ENCODE results near the gene OSBPL8.

OSBPL8 gene

DNA sequence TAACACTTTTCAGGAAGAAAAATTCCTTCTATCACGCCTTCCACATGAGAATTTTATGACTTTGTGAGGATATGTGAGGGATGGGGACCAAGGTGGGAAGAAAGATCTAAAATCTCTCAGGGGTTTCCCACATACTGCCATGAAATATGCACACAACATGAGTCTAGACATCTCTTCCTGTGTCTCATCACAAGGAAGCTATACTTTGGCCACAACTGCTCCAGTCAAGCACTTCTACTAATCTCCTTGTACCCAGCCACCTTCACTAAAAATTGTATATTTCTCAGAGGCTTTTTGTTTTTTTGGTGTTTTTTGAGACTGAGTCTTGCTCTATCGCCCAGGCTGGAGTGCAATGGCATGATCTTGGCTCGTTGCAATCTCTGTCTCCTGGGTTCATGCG lies 3.2 kb downstream of the OSBPL8 start:
- DNase-seq (ENCODE audit: low spot score) = no peak

DNA sequence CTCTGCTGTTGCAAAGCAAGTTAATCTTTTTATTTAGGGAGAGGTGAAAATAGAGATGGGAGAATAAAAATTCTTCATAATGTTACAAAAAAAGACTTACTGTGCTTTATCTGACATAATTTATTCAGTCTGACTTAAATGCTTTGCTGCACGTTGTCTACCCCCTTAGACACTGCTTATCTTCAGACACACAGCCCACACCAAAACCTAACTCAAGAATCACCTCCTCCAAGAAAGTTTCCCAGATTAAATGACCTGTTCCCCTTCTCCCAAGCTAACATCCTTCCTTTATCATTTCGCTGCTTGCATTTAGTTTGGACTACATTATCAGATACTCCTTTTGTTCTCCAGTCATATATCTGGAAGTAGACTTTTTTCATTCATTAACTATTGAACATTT lies 3.8 kb downstream of the OSBPL8 start:
- no peak for DNase-seq (ENCODE audit: low spot score)

DNA sequence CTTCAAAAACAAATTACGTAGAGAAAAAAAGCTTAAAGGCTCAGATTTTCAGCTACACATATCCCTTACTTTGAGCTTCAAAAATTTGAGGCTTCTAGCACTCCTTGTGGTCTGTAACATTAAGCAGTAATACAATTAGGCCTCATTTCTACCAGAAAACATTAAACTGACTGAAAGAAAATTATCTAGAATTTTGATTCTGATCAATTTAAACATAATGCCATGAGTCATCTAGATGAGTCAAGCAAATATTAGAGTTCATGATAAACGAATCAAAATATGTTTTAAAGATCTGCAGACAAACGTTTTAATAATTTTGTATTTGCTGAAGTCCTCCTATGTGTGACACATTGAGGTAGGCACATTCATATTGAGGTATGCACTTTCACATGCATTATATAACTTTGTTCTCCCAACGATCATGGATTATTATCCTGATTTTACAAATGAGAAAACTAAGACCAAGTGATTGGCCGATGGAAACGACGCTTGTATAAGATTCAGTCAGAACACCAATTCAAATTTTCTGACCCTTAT lies 4.3 kb downstream of the OSBPL8 start:
- no peak for DNase-seq (ENCODE audit: low spot score)

DNA sequence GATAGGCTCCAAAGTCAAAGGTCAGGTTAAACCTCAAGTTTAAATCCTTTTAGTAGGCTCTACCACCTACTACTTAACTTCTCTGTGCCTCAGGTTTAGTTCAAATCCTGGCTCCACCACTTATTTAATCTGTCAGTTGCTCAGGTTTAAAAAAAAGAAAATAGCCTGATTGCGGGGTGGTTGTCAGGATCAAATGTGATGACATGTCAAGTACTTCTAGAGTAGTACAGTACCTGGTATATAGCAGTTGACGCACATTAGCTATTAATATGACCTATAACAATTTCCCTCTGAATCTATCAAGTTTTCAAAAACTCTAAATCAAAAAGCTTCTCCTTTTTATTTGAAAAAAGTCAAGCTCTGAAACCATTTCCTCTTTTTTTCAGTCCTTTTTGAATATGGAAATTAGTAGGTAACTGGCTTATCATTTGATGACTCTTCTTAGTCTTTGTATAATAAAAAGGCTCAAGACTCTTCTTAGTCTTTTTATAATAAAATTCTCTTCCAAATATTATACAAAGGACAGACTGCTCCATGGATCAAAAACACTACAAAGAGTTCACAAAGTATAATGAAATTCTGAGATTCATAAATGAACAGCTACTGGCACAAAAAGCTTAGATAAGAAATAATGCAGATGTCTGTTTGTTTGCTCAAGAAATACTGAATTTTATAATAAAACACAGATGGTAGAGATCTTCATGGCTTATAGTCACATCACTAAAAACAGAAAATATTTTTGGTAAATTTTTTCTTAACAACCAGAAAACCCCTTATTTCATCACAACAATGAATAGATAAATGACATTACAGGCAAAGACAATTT lies 5.0 kb downstream of the OSBPL8 start:
- no peak for DNase-seq (ENCODE audit: low spot score)

DNA sequence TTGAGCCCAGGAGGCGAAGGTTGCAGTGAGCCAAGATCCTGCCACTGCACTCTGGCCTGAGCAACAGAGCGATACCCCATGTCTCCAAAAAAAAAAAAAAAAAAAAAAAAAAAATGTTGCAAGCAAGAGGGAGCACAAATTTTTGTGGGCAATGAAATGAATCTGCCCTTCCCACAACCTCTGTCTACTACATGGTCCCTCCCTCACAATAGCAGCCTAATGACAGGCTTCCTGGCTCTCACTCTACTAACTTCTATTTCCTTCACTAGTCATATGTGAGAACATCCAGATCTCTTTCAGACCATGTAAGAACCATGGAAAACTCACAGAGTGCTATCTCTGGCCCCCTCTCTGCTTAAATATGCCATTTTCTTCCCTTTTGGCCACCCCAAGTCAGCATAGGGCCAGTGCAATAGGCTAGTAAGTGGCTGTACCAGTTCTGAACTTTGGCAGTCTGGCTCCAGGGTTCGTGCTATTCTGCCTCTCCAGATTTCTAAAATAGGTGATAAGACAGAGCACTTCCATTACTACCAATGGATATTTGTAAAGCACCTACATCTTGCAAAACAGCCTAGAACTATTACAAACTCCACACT lies 7.1 kb downstream of the OSBPL8 start:
- no peak for DNase-seq (ENCODE audit: low spot score)

DNA sequence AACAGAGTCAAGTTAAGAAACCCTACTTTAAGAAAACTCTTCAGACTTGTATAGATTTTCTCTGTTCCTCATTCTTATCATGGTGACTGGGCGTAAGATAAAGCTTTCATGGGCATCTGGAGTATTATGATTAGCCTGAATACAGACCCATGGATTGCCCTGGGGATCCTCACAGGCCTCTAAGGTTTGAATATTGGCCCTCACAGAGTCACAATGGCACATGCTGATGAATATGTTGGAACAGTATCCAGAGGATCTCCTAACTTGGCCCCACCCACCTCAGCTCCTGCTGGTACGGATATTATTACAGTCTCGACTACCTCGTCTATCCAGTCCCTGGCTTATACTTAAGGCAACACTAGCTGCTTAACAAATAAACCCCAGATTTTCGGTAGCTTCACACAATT lies 8.1 kb downstream of the OSBPL8 start:
- no peak for DNase-seq (ENCODE audit: low spot score)

DNA sequence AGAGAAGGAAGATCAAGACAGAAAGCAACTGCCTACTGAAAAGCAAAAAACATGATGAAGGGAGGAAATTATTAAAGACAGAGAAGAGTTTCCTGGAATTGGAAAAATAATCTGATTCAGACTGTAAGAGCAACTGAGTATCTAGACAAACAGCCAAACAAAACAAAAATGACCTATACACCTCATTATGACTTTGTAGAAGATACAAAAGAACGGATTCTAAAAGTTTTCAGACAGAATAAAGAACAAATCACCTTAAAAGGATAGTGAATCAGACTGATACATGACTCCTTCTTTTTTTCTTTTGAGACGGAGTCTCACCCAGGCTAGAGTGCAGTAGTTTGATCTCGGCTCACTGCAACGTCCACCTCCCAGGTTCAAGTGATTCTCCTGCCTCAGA lies 10.4 kb downstream of the OSBPL8 start:
- DNase-seq (ENCODE audit: low spot score) = no peak

DNA sequence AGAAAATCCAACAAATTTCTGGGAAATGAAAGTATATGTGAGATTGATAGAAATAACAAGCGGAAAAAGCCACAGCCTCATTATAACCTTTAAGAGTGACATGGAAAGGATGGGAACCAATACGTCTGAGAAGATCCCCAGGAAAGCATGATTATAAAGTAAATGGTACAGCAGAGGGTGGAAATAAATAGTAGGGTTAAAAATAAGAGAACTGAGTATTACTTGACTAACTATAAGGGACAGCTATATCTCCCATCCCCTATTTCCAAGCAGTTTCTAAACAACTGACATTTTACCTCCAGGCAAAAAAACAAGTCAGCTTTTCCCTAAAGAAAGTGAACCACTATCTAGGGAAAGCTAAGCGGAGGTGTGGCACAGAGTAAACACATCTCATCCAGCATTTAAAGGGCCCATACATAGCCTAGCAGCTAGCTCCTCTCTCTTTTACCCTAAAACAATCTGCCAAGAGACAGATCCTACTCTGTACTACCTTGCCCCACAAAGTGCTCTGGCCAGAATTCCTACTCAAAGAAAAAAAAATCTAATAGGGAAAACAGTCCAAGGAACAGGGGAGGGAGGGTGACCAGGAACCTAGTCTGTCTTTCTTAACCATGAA lies 11.2 kb downstream of the OSBPL8 start:
- no peak for DNase-seq (ENCODE audit: low spot score)

DNA sequence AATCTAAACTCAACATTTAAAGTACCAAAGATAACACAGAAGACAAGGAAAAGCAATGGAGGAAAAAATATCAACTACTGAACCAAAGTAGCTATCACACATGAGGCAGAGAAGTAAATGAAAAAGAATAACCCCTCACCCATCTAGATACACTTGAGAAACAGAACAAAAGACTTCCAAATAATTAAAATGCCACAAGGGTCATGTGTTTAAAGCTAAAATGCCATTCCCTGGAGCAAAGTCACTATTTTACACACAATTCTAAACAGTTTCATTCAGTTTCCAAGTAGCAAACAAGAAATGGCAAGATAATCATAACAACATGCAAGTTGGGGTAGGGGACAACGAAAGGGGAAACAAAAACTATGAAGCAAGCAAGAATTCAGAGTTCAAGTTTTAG lies 12.0 kb downstream of the OSBPL8 start:
- no peak for DNase-seq (ENCODE audit: low spot score)

DNA sequence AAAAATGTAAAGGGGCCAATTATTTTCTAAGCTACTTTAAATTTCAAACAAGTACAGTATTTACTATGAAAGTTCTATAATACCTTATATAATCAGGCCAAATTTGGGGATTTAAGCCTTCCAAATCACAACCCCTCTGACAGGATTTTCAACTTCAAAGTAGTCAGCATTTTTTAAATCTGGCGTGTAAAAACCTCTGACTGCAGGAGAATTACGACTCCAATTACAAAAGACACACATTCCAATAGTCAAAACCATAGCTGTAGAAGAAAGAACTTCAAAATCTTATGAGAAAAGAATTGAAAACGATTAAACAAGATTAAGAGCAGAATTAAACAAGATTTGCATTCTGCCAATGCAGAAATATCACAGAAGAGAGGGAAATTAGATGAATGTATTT lies 12.7 kb downstream of the OSBPL8 start:
- no peak for DNase-seq (ENCODE audit: low spot score)

DNA sequence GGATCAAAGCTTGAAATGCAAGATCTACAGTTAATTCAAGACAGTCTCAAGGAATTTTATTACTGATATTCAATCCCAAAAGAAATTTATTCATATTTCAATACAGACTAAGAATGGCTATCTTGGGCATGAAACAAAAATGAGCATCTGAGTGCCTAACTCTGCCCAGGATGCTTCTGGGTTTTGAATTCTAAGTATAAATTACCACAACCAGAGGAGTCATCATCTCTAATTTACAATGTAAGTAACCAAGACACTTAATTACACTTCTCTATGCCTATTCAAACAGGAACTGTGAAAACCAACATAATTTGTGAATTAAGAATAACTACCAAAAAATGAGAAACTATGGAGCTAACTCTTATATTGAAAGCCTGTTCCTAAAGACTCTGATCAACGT lies 14.1 kb downstream of the OSBPL8 start:
- no peak for DNase-seq (ENCODE audit: low spot score)

DNA sequence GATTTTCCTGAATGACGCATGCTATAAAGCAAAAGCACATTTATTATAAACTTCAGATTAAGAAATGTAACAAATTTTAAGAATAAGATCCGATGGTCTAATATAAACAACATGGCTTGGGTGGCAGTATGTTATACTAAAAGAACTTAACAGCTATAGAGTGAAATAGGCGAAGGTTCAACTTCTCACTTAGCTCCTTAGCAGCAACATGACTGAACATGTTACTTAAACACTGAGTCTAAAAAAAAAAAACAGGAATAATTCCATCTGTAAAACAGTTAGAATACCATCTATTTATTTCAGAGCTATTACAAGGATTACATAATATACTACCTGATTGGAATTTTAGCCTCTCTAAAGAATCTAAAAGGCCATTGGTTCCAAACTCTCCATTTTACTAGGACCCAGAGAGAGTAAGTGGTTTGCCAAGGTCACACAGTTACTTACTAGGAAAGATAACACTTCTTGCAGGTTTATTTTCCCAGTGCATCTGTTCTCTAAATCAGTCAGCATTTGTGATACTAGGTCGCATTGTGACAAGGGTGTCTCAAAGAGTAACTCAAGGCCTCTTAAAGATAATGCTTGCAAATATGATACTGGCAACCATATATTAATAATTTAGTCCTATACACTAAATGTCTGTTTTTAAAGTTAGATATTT lies 14.8 kb downstream of the OSBPL8 start:
- no peak for DNase-seq (ENCODE audit: low spot score)

DNA sequence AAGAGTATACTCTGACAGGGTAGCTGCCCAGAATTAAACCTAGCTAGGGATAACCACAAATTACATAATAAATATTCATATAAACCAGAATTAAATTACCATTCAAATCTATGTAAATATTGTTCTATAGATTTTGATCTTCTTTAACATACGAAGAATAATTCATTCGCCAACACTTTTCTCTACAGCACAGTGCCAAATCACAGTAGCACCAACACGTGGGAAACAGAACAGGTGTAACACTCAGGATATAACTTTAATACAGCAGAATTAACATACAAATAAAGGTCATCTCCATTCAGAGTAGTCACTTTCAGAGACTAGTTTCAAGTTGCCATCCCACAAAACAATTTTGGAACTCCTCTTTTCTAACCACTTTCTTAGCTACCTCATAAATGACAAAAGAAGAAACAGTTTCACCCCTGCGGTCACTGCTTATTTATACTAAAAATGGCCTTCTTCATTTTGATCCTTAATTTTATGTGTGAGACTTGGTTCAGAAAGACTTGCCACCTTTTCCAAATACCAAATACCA lies 15.7 kb downstream of the OSBPL8 start:
- DNase-seq (ENCODE audit: low spot score) = no peak

DNA sequence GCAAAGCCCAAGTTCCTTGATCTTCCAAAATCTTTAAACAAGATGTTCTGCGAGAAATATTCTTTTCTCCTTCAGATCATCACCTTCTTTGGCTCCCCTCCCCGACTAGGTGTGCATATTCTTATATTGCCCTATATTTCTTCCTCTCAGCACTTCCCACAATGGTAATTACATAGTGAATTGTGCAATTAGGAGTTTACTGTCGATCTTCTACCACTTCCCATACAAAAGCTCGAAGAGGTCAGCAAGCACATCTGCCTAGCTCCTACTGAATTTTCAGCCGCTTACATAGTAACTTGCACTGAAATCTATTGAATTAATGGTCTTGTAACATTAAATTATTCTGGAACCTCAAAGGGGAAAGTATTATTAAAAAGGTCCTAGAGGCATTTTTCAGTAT lies 16.7 kb downstream of the OSBPL8 start:
- DNase-seq (ENCODE audit: low spot score) = no peak

DNA sequence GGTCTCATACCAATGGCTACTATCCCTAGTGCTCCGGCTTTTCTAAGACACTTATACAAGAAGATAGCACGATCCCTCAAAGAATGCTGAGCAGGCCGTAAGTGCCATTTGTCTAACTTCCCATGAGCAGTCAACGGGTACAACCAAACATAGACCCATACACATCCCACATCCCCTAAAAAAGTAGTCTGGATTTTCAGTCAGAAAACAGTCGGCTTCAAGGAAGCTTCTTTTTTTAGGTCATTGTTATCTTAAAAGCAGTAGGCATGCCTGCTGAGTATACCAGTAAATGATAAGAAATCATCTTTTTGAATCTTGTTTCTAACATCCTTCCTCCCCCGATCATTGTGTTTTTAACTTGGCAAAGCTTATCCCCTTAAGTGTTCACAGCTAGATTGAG lies 19.8 kb downstream of the OSBPL8 start:
- no peak for DNase-seq (ENCODE audit: low spot score)

DNA sequence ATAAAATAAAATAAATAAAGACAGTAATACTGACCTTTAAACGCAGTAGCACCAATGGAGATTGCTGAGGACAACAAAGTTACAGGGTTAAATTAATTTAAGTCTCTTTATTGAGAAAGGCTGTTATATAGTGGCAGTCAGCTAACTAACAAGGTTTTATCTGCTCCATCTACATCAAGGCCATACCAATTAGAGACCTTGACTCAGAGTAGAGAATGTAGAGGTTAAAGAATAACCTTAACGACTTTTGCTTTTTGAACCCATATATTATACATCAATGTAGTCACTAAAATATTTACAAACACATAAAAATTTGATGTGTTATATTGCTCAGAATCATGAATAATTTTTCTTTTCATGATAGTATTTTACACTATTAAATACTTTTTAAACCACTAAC lies 21.6 kb downstream of the OSBPL8 start:
- no peak for DNase-seq (ENCODE audit: low spot score)

DNA sequence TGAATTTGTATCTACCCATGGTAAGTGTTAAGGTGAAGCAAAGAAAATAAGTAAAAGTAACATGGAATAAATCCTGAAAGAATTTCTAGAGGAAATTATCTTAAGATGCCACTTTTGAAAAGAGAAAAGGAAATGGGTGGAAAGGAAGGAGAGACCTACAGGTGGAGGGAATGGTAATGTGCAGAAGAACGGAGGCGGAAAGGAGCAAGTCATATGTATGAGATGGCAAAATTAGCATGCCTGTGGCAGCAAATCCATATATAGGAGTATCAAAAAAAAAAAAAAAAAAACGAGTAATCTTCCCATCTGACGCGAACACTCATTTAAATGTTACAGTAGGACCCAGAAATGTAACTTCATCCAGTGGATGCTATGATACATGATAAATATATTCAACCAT lies 23.0 kb downstream of the OSBPL8 start:
- peak; percentile 48 for DNase-seq (ENCODE audit: low spot score)

DNA sequence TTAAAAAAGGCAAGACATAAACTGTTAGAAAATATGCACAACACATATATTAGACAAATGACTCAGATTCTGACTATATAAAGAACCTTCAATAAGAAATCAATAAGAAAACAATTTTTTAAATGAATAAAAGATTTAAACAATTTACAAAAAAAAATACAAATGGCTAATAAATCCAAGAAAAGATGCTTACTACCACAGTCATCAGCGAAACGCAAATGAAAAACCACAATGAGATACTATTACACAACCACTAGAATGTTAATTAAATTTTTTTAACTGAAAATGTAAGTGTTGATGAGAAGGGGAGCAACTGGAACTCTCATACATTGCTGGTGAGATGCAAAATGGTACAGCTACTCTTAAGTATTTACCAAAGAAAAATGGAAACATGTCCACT lies 24.4 kb downstream of the OSBPL8 start:
- no peak for DNase-seq (ENCODE audit: low spot score)

DNA sequence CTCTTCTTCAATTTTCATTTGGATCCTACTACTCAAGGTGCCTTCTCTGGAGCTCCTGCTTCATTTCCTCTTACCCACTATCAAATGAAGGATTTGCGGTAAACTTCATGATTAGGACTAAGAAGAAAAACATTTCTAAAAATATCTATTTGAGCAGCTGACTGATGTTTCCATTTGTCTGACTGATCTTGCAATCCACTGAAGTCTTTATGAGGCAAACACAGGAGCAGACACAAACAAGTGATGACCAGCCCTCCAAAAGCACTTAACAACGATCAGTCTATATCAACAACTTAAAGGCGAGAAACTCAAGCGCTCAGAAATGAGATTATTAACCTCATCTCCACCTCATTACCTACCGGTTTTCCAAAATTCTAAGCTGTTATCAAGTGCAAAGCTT lies 26.2 kb downstream of the OSBPL8 start:
- no peak for DNase-seq (ENCODE audit: low spot score)

DNA sequence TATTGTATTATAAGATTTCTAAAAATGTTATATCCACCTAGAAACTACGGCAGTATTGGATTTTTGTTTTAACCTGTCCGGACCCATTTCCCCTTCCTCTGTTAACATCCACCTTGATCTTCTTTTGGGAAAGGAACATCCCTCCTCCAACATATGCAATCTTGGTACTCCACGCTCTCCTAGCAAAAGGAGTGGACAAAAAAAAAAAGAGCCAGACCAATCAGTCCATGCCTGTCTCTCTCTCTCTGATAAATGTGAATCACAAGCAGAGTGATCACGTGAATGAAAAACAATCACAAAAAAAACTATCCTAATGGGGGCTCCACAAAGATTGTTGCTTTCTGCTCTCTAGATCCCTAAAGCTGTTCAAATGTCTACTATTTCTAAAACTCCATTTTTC lies 27.1 kb downstream of the OSBPL8 start:
- DNase-seq (ENCODE audit: low spot score) = no peak

DNA sequence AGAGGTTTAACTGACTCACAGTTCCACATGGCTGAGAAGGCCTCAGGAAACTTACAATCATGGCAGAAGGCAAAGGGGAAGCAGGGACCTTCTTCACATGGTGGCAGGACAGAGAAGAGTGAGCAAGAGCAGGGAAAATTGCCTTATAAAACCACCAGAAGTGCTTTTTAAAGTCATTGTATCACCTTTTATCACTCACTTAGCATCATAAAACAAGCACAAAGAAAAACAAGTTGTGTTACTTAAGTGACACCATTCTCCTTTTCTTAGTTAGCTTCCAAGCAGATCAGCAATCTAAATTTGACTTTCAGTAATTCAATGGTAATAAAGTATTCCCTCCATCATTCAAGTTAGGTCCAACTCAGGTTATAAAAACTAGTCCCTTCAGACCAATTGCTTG lies 28.5 kb downstream of the OSBPL8 start:
- DNase-seq (ENCODE audit: low spot score) = no peak

DNA sequence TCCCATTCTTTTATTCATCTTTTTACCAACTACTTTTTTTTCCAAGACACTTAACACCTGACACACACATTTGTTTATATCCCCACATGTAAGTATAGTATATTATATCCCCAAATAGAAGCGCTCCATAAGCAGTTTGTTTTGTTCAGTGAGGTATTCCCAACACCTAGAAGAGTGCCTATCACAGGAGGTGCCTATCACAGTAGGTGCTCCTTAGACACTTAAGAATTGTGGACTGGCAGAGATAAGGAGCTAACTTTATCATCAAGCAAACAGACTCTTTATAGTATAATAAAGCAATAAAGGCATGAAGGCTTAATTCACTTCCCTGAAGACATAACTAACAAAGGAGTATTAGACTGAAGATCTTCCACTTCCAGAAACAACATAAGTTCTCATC lies 29.1 kb downstream of the OSBPL8 start:
- no peak for DNase-seq (ENCODE audit: low spot score)
